ENCODE results near the gene CDC42. TPM values are rescaled to one million over a fixed set of nuclear protein-coding genes. Genes with fewer than 3 reads are reported as not detected.

CDC42 gene
- total and polyA plus RNA-seq, 2 of the 13 experiments (the other 11 are each of a cell fraction or from before 2014, with no cell fraction given): 138 to 237 TPM

- TF ChIP-seq, protein P1, sequence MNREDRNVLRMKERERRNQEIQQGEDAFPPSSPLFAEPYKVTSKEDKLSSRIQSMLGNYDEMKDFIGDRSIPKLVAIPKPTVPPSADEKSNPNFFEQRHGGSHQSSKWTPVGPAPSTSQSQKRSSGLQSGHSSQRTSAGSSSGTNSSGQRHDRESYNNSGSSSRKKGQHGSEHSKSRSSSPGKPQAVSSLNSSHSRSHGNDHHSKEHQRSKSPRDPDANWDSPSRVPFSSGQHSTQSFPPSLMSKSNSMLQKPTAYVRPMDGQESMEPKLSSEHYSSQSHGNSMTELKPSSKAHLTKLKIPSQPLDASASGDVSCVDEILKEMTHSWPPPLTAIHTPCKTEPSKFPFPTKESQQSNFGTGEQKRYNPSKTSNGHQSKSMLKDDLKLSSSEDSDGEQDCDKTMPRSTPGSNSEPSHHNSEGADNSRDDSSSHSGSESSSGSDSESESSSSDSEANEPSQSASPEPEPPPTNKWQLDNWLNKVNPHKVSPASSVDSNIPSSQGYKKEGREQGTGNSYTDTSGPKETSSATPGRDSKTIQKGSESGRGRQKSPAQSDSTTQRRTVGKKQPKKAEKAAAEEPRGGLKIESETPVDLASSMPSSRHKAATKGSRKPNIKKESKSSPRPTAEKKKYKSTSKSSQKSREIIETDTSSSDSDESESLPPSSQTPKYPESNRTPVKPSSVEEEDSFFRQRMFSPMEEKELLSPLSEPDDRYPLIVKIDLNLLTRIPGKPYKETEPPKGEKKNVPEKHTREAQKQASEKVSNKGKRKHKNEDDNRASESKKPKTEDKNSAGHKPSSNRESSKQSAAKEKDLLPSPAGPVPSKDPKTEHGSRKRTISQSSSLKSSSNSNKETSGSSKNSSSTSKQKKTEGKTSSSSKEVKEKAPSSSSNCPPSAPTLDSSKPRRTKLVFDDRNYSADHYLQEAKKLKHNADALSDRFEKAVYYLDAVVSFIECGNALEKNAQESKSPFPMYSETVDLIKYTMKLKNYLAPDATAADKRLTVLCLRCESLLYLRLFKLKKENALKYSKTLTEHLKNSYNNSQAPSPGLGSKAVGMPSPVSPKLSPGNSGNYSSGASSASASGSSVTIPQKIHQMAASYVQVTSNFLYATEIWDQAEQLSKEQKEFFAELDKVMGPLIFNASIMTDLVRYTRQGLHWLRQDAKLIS (CRISPR knock-in tag; IDR thresholded peaks at IDR 0.05): no peak
- TF ChIP-seq THAP9 (CRISPR knock-in tag; IDR thresholded peaks at IDR 0.05; ENCODE audit: borderline replicate concordance) (peak; percentile 71), ZNF138 (CRISPR knock-in tag; IDR thresholded peaks at IDR 0.05; ENCODE audit: low read depth) (0 out of 2 replicates have a peak, but pooled peaks have one; percentile 88), NFYC (CRISPR knock-in tag; IDR thresholded peaks at IDR 0.05) (peak; percentile 60), SRSF4 (IDR thresholded peaks at IDR 0.05; ENCODE audit: low read depth, low read length, poor library complexity, severe bottlenecking) (no peak), ZNF747 (CRISPR knock-in tag; IDR thresholded peaks at IDR 0.05; ENCODE audit: borderline replicate concordance) (peak; percentile 64; the same call in 1 of the 2 replicates), MAZ (IDR thresholded peaks at IDR 0.05; ENCODE audit: borderline replicate concordance, low read depth, low read length) (peak; percentile 68), MAZ (CRISPR knock-in tag; IDR thresholded peaks at IDR 0.05; ENCODE audit: low read depth) (peak; percentile 92), CAMTA2 (CRISPR knock-in tag; IDR thresholded peaks at IDR 0.05; ENCODE audit: borderline replicate concordance) (no peak), ZNF737 (CRISPR knock-in tag; IDR thresholded peaks at IDR 0.05; ENCODE audit: borderline replicate concordance) (0 out of 2 replicates have a peak, but pooled peaks have one; percentile 22), ZNF598 (CRISPR knock-in tag; IDR thresholded peaks at IDR 0.05; ENCODE audit: borderline replicate concordance) (peak; percentile 52; the same call in 1 of the 2 replicates), ZNF749 (CRISPR knock-in tag; IDR thresholded peaks at IDR 0.05; ENCODE audit: borderline replicate concordance) (no peak), ELK4 (CRISPR knock-in tag; IDR thresholded peaks at IDR 0.05; ENCODE audit: borderline replicate concordance) (no peak), MTA1 (CRISPR knock-in tag; IDR thresholded peaks at IDR 0.05; ENCODE audit: borderline replicate concordance) (peak; percentile 91; the same call in 1 of the 2 replicates), ESRRA (CRISPR knock-in tag; IDR thresholded peaks at IDR 0.05; ENCODE audit: low read depth) (peak; percentile 27; the same call in 1 of the 2 replicates), HINFP (CRISPR knock-in tag; IDR thresholded peaks at IDR 0.05; ENCODE audit: low read depth) (0 out of 2 replicates have a peak, but pooled peaks have one; percentile 51), RFX5 (IDR thresholded peaks at IDR 0.05; ENCODE audit: low read depth, low read length) (peak; percentile 52; the same call in 1 of the 2 replicates), RCOR2 (CRISPR knock-in tag; IDR thresholded peaks at IDR 0.05) (no peak)
These were observed at the start of gene CDC42 (continued) for GRCh38 chr1:22052115-22053016.

All from HepG2 (cell line).